Measurements from ENCODE around the gene OTUD5.
A peak's percentile ranks its signal among the peaks of the same experiment; 100 is the strongest.

The OTUD5 gene

GRCh38 chrX:48911412-48912182 lies 45.8 kb downstream of the OTUD5 start, which contains the start of gene SLC35A2:
Gene SLC35A2 (minus strand): TSS chrX:48911646. CDS start chrX:48911636, 10 bp downstream.
- DNase-seq (ENCODE audit: low read depth) = peak; percentile 76

DNA sequence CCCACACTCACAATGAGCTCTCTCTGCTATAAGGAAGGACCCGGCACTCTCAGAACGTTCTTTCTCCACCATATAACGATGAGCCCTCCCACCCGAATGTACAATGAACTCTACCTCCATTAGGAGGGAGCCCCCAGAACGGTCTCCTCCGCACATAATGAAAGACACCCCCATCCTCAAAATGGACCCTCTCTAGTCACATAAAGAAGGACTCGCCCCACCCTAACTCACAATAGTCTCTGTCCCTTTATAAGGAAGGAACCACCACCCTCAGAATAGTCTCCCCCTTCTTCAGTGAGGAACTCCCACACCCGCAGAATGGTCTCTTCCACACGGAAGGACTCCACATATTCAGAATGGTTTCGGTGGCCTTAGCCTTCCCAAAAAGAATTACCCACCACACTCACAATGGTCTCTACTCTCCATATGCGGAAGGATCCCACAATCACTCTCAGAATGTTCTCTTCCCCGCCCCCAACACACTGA lies 46.4 kb downstream of the OTUD5 start:
- DNase-seq (ENCODE audit: low read depth) = no peak

- no peak for DNase-seq (ENCODE audit: low read depth)
Observed at GRCh38 chrX:48909703-48910294, 47.6 kb downstream of the OTUD5 start.

- DNase-seq (ENCODE audit: low read depth) = no peak
Observed at GRCh38 chrX:48908600-48908999, 48.8 kb downstream of the OTUD5 start.

DNA sequence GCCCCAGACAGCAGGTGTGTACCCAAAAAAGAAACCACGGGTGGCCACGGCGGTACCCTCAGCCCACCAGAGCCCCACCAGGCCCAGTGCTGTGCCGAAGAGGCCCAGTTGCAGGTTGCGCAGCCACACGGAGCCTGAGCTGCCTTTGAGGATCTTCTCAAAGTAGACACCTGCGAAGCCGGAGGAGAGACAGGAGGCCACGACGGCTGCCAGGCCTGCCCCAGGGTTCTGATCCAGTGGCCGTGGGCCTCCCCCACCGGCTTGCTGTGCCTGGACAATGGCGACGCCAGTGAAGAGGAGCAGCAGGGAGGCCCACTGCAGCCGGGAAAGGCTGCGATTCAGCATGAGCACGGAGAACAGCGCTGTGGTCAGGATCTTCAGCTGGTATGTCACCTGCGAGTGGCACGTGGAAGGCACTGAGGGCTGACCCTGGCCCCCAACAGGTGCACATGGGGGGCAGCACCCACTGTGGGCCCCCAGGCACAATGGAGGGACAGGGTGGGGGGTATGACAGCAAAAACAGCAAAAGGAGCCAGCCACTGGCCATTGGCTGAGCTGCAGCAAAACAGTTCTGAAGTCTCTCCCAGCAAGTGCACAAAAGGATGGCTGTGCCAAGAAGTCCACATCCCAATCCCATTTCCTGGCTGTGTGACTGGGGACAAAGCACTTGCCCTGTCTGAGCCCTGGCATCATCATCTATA lies 52.2 kb downstream of the OTUD5 start:
- DNase-seq (ENCODE audit: low read depth) = no peak

- no peak for DNase-seq (ENCODE audit: low read depth)
Observed at GRCh38 chrX:48904626-48905025, 52.8 kb downstream of the OTUD5 start.

DNA sequence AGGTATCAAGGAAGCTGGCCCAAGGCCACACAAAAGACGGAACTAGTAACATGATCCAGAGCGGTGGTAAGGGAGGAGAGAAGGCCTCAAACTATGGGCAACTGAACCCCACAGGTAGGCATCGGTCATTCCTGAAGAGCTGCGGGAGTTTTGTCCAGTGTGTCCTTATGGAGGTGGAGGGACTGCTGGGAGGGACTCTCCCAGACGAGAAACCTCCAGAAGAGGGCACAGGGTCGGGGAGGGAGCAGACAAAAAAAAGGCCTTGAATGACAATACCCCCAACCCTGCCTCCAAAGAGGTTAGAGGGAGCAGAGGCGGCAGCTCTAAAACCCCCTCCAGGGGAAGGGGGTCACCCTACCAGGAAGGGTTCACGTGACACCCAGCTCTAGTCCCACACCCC lies 53.2 kb downstream of the OTUD5 start:
- DNase-seq (ENCODE audit: low read depth) = no peak

GRCh38 chrX:48903290-48903689 lies 54.1 kb downstream of the OTUD5 start:
- no peak for DNase-seq (ENCODE audit: low read depth)

DNA sequence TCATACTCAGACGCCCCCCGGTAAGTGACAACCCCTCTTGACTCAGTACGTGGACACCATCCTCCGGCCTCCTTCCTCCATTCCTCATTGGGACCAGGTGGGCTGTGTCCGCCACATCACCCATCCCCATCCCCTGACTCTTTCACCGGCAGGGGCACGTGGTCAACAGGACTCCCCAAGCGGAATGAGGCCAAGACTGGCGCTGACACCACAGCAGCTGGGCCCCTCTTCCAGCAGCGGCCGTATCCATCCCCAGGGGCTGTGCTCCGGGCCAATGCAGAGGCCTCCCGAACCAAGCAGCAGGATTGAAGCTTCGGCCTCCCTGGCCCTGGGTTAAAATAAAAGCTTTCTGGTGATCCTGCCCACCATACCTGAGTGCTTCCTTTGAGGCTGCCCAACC lies 54.6 kb downstream of the OTUD5 start:
- DNase-seq (ENCODE audit: low read depth) = no peak

DNA sequence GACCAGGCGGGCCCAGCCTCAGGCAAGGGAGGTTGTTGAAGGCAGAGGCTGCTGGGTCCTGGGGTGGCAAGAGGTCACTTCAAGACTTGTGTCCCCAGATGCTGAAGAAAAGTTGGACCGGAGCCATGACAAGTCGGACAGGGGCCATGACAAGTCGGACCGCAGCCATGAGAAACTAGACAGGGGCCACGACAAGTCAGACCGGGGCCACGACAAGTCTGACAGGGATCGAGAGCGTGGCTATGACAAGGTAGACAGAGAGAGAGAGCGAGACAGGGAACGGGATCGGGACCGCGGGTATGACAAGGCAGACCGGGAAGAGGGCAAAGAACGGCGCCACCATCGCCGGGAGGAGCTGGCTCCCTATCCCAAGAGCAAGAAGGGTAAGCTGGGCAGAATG lies 55.3 kb downstream of the OTUD5 start:
- no peak for DNase-seq (ENCODE audit: low read depth)

DNA sequence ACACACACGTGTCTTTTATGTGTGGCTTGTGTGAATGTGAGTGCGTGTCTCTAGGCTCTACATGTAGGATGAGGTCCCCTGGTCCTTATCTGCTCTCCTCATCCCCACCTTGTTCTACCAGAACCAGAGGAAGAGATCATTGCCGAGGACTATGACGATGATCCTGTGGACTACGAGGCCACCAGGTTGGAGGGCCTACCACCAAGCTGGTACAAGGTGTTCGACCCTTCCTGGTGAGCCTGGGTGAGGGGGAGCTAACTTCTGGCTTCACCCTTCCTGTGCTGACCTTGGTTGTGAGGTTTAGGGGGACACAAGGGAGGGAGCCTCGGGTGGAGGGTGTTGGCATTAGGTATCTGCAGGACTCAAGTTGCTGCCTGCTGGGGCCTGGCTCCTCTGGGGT lies 56.3 kb downstream of the OTUD5 start:
- no peak for DNase-seq (ENCODE audit: low read depth)

- DNase-seq (ENCODE audit: low read depth) = no peak
Observed at GRCh38 chrX:48899078-48899410, 58.4 kb downstream of the OTUD5 start.

DNA sequence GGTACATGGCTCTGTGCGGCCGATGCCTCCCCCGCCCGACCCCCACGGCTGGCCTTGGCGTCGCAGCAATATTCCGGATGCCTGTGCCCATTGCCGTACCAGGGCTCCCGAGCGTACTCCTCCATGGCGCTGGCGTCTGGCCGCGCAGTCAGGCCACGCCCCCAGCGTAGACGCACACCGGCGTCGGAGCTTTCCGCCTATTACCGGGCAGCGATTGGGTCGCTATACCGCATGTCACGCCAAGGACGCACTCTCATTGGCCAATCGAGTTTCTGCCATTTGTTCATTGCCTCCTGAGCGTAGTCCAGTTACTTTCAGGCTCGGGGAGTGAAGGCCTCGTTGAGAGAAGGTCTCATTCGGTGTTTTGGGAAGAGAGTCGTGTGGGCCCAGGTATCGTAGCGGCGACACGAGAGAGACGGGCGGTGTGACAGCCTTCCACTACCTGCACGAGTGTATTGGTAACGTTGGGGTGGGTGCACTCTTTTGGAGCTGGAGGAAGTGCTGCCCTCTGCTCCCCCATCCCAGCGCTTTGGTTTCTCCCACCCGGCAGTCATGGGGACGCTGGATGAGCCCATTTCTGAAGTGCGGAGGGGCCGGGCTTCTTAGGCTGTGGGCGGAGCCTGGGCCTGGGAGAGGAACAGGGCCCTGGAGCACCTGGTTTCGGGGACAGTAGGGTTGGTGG lies 59.6 kb downstream of the OTUD5 start, which contains the start of the genes PQBP1 and TIMM17B:
PQBP1 (plus strand) TSS at position 306 of the 682 bp plus-strand sequence. CDS start 580 bp downstream, outside the sequence.
TIMM17B (minus strand) TSS at position 144 of the 682 bp plus-strand sequence; CDS start at position 125, 19 bp downstream.
- peak; percentile 80 for DNase-seq (ENCODE audit: low read depth)

DNA sequence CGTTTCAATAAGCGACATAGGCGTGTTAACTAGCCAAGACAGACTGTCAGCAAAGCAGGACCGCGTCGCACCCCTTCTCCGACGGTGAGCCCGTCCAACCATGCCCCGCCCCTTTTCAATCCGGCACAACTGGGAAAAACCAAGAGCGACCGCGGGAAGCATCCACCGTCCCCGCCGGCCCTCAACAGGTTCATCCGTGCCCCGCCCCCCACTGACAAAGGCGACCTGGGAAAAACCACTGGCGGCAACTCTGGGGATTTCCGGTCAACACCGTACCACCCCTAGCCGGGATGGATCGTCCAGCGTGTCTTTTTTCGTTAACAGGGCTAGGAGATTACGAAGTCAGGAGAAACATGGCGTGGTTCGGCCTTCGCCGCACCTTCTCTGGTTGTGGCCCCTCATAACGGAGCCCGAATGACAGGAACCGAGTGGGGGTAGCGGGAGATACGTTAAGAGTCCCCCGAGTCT lies 60.2 kb downstream of the OTUD5 start:
- peak; percentile 47 for DNase-seq (ENCODE audit: low read depth)

DNA sequence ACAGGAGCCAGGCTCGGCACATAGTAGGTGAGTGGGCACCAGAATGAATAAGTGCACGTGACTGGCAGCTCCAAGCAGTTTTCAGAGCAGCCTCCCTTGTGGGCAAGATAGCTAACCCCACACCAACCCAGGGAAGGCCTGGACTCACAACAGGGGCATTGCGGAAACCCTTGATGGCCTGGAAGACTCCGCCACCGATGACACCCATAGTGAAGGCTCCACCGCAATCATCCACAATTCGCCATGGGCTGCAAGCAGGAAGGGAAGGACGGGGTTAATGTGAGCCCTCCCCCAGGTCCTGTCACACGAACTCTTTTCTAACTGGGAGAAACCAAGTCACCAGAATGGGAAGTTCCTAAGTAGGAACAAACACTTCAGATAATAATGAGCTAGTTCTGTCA lies 60.8 kb downstream of the OTUD5 start:
- DNase-seq (ENCODE audit: low read depth) = no peak

DNA sequence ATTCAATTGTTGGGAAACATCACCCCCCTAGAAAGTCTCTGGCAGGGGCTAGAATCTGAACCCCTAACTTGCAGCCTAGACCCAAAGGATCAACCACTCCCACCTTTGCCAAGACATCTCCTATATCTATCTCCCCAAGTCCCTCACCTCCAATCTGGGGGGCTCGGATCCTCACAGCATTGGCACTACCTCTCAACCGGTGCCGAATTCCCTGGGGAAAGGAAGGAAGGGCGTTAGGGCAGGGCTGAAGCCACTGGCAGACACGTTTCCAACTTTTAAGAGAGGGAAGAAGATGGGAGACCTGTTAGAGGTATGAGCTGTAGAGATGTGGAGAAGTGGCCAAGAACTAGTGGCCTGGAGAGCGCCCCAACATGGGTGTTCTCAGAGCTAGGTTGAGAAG lies 62.5 kb downstream of the OTUD5 start:
- DNase-seq (ENCODE audit: low read depth) = no peak

GRCh38 chrX:48893556-48894348 lies 63.7 kb downstream of the OTUD5 start:
- DNase-seq (ENCODE audit: low read depth) = no peak

GRCh38 chrX:48892896-48893295 lies 64.5 kb downstream of the OTUD5 start:
- no peak for DNase-seq (ENCODE audit: low read depth)

DNA sequence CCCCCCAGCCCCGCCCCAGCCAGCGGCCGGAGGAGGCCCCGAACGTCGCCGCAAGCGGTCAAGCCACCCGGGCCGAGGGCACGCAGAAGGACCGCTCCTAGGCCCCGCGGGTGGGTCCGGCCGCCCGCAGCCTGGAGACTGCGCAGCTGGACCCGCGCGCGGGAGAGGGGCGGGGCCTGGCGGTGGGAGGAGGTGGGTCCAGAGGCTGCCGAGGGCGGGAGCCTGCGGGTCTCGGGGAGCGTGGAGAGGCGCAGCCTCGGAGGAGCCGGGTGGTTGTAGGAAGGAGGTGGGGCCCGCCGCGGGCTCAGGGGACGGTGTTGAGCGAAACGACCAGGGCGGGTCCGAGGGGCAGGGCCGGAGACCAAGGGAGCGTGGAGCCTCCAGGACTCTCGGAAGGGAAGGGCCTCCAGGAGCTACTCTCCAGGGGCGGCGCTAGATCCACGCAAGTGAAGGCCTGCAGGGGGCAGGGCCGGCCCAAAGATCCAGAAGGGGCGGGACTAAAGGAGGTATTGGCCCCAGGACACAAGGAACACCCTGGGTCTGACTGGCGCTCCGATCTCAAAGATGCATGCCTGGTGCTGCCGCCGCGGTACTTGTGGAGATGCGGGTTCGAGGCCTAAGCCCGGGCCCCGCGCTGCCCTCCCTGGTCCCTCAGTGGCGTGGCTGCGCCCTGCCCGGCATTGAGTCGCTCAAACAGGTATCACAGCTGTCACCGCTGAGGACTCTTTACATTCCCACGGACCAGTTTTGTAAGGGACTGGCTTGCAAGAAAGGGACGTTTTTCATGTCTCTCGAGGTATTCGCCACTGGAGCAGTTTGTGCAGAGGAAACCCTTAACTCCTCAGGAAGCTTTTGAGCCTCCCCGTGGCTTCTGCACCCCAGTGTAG lies 65.8 kb downstream of the OTUD5 start:
- DNase-seq (ENCODE audit: low read depth) = peak; percentile 65

DNA sequence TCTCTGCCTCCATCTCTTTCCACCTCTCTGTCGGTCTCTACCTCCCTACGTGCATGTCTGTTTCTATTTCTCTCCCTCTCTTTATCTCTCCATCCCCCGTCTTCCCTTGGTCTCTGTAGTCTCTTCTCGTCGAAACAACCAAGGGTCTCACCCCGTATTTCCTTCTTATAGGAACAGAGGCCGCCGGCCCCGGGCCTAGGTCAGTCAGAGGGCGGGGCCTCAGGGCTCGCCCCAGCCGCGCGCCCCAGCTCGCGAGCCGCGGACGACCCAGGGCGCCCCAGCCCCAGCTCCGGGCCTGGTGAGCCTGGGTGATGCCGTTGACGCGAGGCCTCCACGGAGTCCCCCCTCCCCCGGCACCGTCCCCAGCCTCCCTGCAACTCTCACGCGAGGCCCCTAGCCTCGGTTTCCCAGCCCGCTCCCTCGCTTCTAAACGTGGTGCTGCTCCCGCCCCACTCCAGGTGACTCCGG lies 66.4 kb downstream of the OTUD5 start:
- no peak for DNase-seq (ENCODE audit: low read depth)

All from activated T-helper 9 cell treated with anti-CD3 and anti-CD28 coated beads, Interleukin-2, amount 50 U/mL, for 16 hours (primary cell).